Epithelial cell of esophagus (primary cell): ENCODE measurements around the gene ADAT1.
"Not testable (repeated sequence)": the region's sequence is repeated elsewhere in the genome, so short reads cannot be mapped to it uniquely, and the experiment has no call there.

Experiments
- DNase-seq: peaks from one replicate; pipeline ENCODE4 v3.0.0; 2010; ENCODE audit warnings: low read depth
- H3K4me3 ChIP-seq: 2 replicates; pipeline ENCODE4 v1.5.1; 2011; ENCODE audit warnings: mild to moderate bottlenecking, low read length, control low read depth
- TF ChIP-seq, protein P1 (sequence below): IDR thresholded peaks from 2 replicates; pipeline ENCODE4 v1.5.1; 2011; ENCODE audit warnings: low read depth, mild to moderate bottlenecking, low read length, control low read depth, inconsistent platforms; ENCODE audit not compliant: insufficient read depth; ENCODE audit errors: missing control alignments

ADAT1 gene

DNA sequence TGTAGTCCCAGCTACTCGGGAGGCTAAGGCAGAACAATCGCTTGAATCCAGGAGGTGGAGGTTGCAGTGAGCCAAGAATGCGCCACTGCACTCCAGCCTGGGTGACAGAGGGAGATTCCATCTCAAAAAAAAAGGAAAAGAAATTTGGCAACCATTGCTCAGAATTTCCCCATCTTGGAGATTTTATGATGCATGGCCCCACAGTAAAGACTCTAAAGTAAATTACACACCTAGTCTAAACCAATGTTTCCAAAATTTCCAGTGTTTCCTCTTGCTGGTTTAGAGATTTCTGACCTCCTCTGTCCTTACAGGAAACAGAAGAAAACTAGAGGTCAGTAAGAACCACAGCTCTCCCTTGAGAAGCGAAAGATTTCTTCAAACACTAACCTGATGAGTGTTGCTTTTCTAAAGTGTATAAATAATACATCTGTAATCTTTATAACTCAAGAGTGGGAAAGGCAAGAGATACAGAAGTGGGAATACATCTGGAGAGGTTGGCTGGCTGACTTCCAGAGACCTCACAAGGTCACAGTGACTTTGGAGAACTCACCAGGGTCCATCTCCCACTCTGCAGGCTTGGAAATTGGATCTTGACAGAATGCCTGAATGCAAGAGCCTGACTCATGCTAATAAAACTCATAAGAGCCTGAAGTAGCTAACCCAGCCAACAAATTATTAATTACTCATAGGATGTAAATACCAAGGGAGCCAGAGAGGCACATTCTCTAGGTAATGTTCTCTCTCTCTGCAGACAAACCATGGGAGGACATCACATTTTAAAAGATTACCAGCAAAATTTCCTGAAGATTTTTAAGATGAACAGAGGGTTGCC, 8.8 kb downstream of the ADAT1 start:
- no peak overlapping the region for H3K4me3 ChIP-seq
- TF ChIP-seq, protein P1, sequence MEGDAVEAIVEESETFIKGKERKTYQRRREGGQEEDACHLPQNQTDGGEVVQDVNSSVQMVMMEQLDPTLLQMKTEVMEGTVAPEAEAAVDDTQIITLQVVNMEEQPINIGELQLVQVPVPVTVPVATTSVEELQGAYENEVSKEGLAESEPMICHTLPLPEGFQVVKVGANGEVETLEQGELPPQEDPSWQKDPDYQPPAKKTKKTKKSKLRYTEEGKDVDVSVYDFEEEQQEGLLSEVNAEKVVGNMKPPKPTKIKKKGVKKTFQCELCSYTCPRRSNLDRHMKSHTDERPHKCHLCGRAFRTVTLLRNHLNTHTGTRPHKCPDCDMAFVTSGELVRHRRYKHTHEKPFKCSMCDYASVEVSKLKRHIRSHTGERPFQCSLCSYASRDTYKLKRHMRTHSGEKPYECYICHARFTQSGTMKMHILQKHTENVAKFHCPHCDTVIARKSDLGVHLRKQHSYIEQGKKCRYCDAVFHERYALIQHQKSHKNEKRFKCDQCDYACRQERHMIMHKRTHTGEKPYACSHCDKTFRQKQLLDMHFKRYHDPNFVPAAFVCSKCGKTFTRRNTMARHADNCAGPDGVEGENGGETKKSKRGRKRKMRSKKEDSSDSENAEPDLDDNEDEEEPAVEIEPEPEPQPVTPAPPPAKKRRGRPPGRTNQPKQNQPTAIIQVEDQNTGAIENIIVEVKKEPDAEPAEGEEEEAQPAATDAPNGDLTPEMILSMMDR = no peak
- DNase-seq = peak; percentile 41

DNA sequence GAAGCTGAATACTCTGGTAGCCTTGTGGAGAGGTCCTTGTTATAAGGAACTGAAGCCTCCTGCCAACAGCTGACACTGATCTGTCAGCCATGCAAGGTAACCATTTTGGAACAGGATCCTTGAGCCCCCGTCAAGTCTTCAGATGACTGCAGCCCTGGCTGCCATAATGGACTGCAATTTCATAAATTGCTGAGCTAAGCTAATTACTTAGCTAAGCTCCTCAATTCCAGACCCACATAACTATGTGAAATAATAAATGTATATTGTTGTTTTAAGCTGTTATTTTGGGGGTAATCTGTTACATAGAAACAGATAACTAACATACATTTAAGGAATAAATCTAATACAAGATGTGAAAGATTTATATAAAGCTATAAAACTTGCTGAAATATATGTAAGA, 16.6 kb downstream of the ADAT1 start:
- H3K4me3 ChIP-seq = no peak overlapping the region
- DNase-seq = no peak
- TF ChIP-seq, protein P1 = no peak

DNA sequence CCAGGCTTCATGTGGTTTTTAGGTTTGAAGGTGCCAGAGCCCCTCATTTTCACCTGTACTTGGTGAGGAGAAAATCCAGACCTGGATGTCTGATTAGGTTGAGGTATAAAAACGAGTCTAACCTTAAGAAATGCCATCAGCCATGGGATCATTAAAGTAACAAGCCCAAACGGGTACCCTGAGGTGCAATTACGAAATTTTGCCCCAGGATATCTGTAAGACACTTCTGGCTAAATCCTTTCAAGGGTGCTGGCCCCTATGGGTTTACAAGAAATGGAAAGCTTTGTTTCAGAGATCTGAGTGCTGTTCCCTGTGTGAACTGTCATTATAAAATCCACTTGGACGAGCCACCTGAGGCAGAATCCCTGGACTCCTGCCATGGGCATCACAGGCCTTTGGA, 19.8 kb downstream of the ADAT1 start:
- DNase-seq = peak; percentile 49
- TF ChIP-seq, protein P1 = no peak
- H3K4me3 ChIP-seq = no peak overlapping the region

- no peak overlapping the region for H3K4me3 ChIP-seq
- TF ChIP-seq, protein P1 = no peak
- no peak for DNase-seq
These were observed 23.4 kb downstream of the ADAT1 start for GRCh38 chr16:75599452-75600277.

- H3K4me3 ChIP-seq = no peak overlapping the region
- TF ChIP-seq, protein P1 = no peak
- peak; percentile 78 for DNase-seq
These were observed 29.0 kb downstream of the ADAT1 start for GRCh38 chr16:75593825-75594820.

GRCh38 chr16:75593308-75593707, 29.8 kb downstream of the ADAT1 start:
- TF ChIP-seq, protein P1 = no peak
- DNase-seq = no peak
- H3K4me3 ChIP-seq = no peak overlapping the region

GRCh38 chr16:75591927-75592326, 31.2 kb downstream of the ADAT1 start:
- DNase-seq, H3K4me3 ChIP-seq: not testable (repeated sequence)
